ENCODE results near the gene PCDHGA9. TPM values are rescaled to one million over a fixed set of nuclear protein-coding genes. Genes with fewer than 3 reads are reported as not detected.

PCDHGA9 gene
- total and polyA plus RNA-seq, 2 of the 8 experiments (the other 6 are each of a cell fraction or from before 2014, with no cell fraction given) = 0.79 to 1.1 TPM

GRCh38 chr5:141440341-141440740, 37.8 kb downstream of the PCDHGA9 start:
- Histone ChIP-seq H3K23me2 (ENCODE audit: low read depth, low read length) (no peaks in the 10 kb centered on the region), H3K79me1 (ENCODE audit: low read depth, low read length) (no peaks in the 10 kb centered on the region), H3K9me3 (ENCODE audit: insufficient read depth in 2 of 2, low read depth in 1 of 2, low read length in 1 of 2) (peaks cover 2 to 6% of the 10 kb centered on the region in 2 experiments; a peak in 1 of 4 replicates), H3K56ac (replicated peaks; ENCODE audit: insufficient read length, low read depth, low read length) (no peak overlapping the region), H3K9ac (replicated peaks in 1 of 4; ENCODE audit: extremely low read depth in 1 of 4, low read depth in 3 of 4, low read length in 3 of 4) (no peak overlapping the region), H3K4me2 (ENCODE audit: insufficient read depth in 1 of 2, low read depth in 2 of 2, low read length in 2 of 2) (no peak overlapping the region), H4K5ac (ENCODE audit: insufficient read length, low read depth, low read length) (no peak overlapping the region), H4K20me1 (replicated peaks in 1 of 2; ENCODE audit: control insufficient read depth in 1 of 2, insufficient read depth in 2 of 2, low read length in 2 of 2) (peaks cover 0 to 2% of the 10 kb centered on the region in 2 experiments), H2BK120ac (replicated peaks; ENCODE audit: low read depth, low read length) (no peak overlapping the region), H4K8ac (ENCODE audit: extremely low read depth, insufficient read depth, low read length) (no peak overlapping the region), H2BK12ac (ENCODE audit: low read depth, low read length) (no peak overlapping the region), H3K4me3 (ENCODE audit: extremely low read depth in 1 of 4, insufficient read depth in 2 of 4, low read depth in 3 of 4, low read length in 4 of 4) (no peak overlapping the region), H3K14ac (ENCODE audit: insufficient read length) (no peak overlapping the region), H3K27me3 (replicated peaks in 1 of 4; ENCODE audit: control insufficient read depth in 3 of 4, extremely low read depth in 1 of 4, insufficient read depth in 3 of 4, low read length in 3 of 4) (no peaks in the 10 kb centered on the region), H4K91ac (replicated peaks; ENCODE audit: insufficient read length, low read length) (no peak overlapping the region), H3K79me2 (ENCODE audit: control insufficient read depth in 1 of 2, insufficient read depth in 2 of 2, low read length in 2 of 2) (no peaks in the 10 kb centered on the region), H3K36me3 (ENCODE audit: control insufficient read depth in 2 of 4, insufficient read depth in 4 of 4, low read length in 3 of 4) (no peaks in the 10 kb centered on the region), H2BK20ac (ENCODE audit: low read length) (no peak overlapping the region), H2BK15ac (ENCODE audit: low read length) (no peak overlapping the region), H2AK5ac (ENCODE audit: low read depth, low read length) (no peak overlapping the region), H3K27ac (ENCODE audit: low read depth, low read length) (no peak overlapping the region), H2BK5ac (ENCODE audit: low read depth, low read length) (no peak overlapping the region), H3K4ac (replicated peaks; ENCODE audit: insufficient read length, low read depth, low read length) (no peak overlapping the region), H3K18ac (ENCODE audit: extremely low read depth, low read length) (no peak overlapping the region), H3K23ac (ENCODE audit: insufficient read length) (no peak overlapping the region), H2AFZ (ENCODE audit: low read length) (no peak overlapping the region), H3K4me1 (replicated peaks in 1 of 4; ENCODE audit: control insufficient read depth in 3 of 4, insufficient read depth in 4 of 4, low read length in 3 of 4) (no peaks in the 10 kb centered on the region)
- CTCF ChIA-PET (ENCODE audit: partially characterized antibody) = interaction anchor here (0.6 to 4.9 kb wide), 17 partner anchors 10 to 127 kb away, joined by 3 to 22 read pairs (median 5); partner anchors contain the start of genes PCDHGA10, PCDHGA11, PCDHGA12 and PCDHGB3
- DNase-seq (ENCODE audit: low read depth in 1 of 2, low spot score in 2 of 2) (no peak), FAIRE-seq (no peak)
- TF ChIP-seq ASH2L (IDR thresholded peaks at IDR 0.05; ENCODE audit: low read length) (no peak), EP300 (IDR thresholded peaks at IDR 0.05; ENCODE audit: borderline replicate concordance in 1 of 2, low read depth in 2 of 2, low read length in 2 of 2) (no peak), TCF12 (IDR thresholded peaks at IDR 0.05; ENCODE audit: low read depth, low read length) (no peak), BCL11A (IDR thresholded peaks at IDR 0.05; ENCODE audit: low read depth in 2 of 2, low read length in 2 of 2) (no peak), E2F6 (IDR thresholded peaks at IDR 0.05) (no peak), CHD2 (IDR thresholded peaks at IDR 0.05; ENCODE audit: low read length) (no peak), CBX8 (IDR thresholded peaks at IDR 0.05; ENCODE audit: borderline replicate concordance, low read depth, low read length) (no peak), SP2 (IDR thresholded peaks at IDR 0.05; ENCODE audit: low read length) (no peak)
- POLR2A ChIA-PET (ENCODE audit: partially characterized antibody) = interaction anchor here (1.0 kb wide), 1 partner anchor 196 kb away, joined by 3 read pairs; the partner anchor contains the start of gene PCDHB15
- WGBS, 2 experiments (ENCODE audit: extremely low coverage in 1 of 2, insufficient coverage in 1 of 2, insufficient read length in 1 of 2, insufficient replicate concordance in 2 of 2, low coverage in 1 of 2, low lambda C conversion rate in 2 of 2, missing lambda C conversion rate in 1 of 2) = 90% methylated on average over 9 of the region's 9 CpGs; no CpG with 5 or more reads in 1 of the 2 experiments

All from H1 (cell line).